Glutamatergic neuron (in vitro differentiated cells): ENCODE data around the gene LAMB4. TPM values are rescaled to one million over a fixed set of nuclear protein-coding genes. Genes with fewer than 3 reads are reported as not detected.

Experiments
- DNase-seq: peaks from one replicate; pipeline ENCODE4 v3.0.0; 2022
- H3K27ac Mint-ChIP-seq: one replicate; pipeline ENCODE4 v1.8.0; 2020; ENCODE audit warnings: mild to moderate bottlenecking, mixed read lengths, inconsistent platforms; ENCODE audit not compliant: unreplicated experiment
- H3K27me3 Mint-ChIP-seq: one replicate; pipeline ENCODE4 v1.8.0; 2020; ENCODE audit warnings: mild to moderate bottlenecking, moderate library complexity, mixed read lengths, inconsistent platforms; ENCODE audit not compliant: unreplicated experiment
- H3K36me3 Mint-ChIP-seq: one replicate; pipeline ENCODE4 v1.8.0; 2020; ENCODE audit warnings: mild to moderate bottlenecking, mixed read lengths, inconsistent platforms; ENCODE audit not compliant: unreplicated experiment
- H3K4me1 Mint-ChIP-seq: one replicate; pipeline ENCODE4 v1.8.0; 2020; ENCODE audit warnings: mild to moderate bottlenecking, low read depth, mixed read lengths, inconsistent platforms; ENCODE audit not compliant: unreplicated experiment
- H3K4me3 Mint-ChIP-seq: one replicate; pipeline ENCODE4 v1.8.0; 2020; ENCODE audit warnings: mild to moderate bottlenecking, mixed read lengths, inconsistent platforms; ENCODE audit not compliant: unreplicated experiment
- H3K9me3 Mint-ChIP-seq: one replicate; pipeline ENCODE4 v1.8.0; 2020; ENCODE audit warnings: mild to moderate bottlenecking, moderate library complexity, mixed read lengths, inconsistent platforms; ENCODE audit not compliant: unreplicated experiment
- total RNA-seq: library from RNA; stranded (reverse); fragmentation: NEBNext Ultra II Directional; extraction: Animal tissue kit (Norgen Biotek cat#: 25700); gene quantifications from one replicate; pipeline ENCODE4 v1.2.1, GENCODE V29; 2021; ENCODE audit not compliant: unreplicated experiment
- TF ChIP-seq, protein P1 (sequence below): fragments of 200-600 bp; sonication (generic); IDR thresholded peaks from one replicate; pipeline ENCODE4 v1.5.0; 2021; ENCODE audit not compliant: partially characterized antibody, unreplicated experiment

Gene LAMB4
- total RNA-seq, 1 donor from 2014 or later = not detected

DNA sequence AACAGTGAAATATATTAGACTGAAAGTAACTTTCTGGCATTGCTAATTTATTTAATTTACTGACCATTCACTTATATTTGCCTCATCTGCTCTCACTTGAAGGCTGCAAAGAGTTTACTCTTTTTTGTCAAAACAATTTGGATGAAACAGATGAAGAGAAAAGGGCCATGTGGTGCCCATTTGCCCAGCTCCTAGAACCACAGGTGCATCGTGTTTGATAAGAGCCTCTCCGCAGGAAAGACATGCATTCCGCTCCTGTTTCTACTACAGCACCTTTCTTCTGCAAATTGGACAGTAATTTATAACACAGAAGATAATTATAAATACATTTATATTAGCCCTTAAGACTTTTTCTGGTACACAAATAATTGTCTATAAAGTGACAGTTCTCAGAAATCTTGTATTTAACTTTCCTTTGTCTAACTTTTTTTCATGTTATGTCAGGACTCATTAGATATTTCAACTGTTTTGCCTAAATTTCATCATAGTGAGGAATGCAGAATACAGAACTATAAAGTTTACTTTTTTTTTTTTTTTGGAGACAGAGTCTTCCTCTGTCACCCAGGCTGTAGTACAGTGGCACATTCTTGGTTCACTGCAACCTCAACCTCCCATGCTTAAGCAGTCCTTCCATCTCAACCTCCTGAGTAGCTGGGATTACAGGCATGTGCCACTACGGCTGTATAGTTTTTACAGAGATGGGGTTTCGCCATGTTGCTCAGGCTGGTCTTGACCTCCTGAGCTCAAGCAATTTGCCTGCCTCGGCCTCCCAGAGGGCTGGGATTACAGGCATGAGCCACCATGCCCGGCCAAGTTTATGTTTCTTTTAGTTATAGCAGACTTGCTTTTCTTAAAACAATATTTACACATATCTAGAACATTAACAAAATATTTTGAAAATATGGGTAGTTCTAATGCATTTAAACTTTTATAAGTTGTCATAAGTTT is 869 bp downstream of the LAMB4 start:
- H3K27me3 Mint-ChIP-seq = no peaks in the 10 kb centered on the region
- H3K4me1 Mint-ChIP-seq = peaks cover 6% of the 10 kb centered on the region
- no peak for DNase-seq
- peaks cover 7% of the 10 kb centered on the region for H3K36me3 Mint-ChIP-seq
- peaks cover 2% of the 10 kb centered on the region for H3K9me3 Mint-ChIP-seq
- H3K4me3 Mint-ChIP-seq = no peak overlapping the region
- no peak overlapping the region for H3K27ac Mint-ChIP-seq
- TF ChIP-seq, protein P1, sequence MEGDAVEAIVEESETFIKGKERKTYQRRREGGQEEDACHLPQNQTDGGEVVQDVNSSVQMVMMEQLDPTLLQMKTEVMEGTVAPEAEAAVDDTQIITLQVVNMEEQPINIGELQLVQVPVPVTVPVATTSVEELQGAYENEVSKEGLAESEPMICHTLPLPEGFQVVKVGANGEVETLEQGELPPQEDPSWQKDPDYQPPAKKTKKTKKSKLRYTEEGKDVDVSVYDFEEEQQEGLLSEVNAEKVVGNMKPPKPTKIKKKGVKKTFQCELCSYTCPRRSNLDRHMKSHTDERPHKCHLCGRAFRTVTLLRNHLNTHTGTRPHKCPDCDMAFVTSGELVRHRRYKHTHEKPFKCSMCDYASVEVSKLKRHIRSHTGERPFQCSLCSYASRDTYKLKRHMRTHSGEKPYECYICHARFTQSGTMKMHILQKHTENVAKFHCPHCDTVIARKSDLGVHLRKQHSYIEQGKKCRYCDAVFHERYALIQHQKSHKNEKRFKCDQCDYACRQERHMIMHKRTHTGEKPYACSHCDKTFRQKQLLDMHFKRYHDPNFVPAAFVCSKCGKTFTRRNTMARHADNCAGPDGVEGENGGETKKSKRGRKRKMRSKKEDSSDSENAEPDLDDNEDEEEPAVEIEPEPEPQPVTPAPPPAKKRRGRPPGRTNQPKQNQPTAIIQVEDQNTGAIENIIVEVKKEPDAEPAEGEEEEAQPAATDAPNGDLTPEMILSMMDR = no peak

DNA sequence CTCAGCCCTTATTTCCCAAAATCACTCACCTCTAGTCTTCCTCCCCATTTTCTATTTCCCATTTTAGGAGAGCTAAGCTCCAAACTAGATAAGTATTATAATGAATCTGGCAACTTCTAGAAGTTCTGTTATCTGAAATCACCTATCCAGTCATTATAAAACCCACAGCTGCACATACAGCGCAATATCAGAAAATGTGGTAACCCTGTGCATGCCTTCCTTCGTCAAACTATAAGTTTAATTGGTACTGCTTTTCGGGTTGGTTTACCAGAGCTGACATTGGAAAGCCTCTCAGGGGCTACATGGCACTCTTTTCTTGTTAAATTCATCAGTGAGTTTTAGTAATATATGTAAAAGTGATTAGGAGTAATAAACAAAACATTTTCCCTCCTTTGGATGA is 1.6 kb downstream of the LAMB4 start:
- no peaks in the 10 kb centered on the region for H3K27me3 Mint-ChIP-seq
- peaks cover 6% of the 10 kb centered on the region for H3K4me1 Mint-ChIP-seq
- H3K27ac Mint-ChIP-seq = no peak overlapping the region
- no peak overlapping the region for H3K4me3 Mint-ChIP-seq
- H3K36me3 Mint-ChIP-seq = peaks cover 7% of the 10 kb centered on the region
- DNase-seq = no peak
- H3K9me3 Mint-ChIP-seq = peaks cover 2% of the 10 kb centered on the region
- TF ChIP-seq, protein P1 = no peak

DNA sequence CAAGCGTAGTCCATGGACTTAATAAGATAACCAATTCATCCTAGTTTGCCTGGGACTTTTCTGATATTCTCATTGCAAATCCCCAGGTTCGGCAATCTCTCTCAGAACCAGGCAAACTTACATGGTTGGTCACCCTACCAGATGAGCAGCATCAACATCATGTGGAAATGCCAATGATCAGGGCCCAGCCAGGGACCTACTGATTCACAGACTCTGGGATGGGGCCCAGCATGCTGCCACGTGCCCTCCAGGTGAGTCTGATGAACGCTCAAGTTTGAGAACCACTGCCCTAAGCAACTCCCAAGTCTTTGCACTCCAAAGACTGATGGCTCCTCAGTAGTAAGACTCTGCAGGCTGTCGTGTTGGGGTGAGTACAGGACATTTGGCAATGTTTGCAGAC is 2.7 kb downstream of the LAMB4 start:
- no peak for DNase-seq
- TF ChIP-seq, protein P1 = no peak
- peaks cover 7% of the 10 kb centered on the region for H3K36me3 Mint-ChIP-seq
- no peak overlapping the region for H3K27ac Mint-ChIP-seq
- H3K9me3 Mint-ChIP-seq = peaks cover 2% of the 10 kb centered on the region
- no peak overlapping the region for H3K4me3 Mint-ChIP-seq
- H3K4me1 Mint-ChIP-seq = peaks cover 3% of the 10 kb centered on the region
- H3K27me3 Mint-ChIP-seq = no peaks in the 10 kb centered on the region

DNA sequence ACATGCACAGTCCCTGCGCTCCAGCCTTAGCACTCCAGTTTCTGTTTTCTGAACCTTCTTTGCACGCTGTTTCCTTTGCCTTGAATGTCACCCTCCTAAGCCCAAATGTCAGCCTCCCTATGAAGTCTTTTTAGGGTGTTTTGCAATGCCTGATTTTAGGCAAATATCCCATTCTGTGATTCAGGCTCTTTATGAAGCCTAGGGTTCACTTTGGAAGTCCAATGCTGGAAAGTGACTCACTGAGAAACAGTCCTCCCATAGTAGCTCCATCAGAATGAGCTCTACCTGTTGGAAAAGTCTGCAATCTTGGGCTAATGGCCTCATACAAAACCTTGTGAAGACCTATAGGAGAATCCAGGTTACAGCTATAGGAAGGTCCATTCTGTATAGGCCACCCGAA is 5.3 kb downstream of the LAMB4 start:
- DNase-seq = no peak
- Mint-ChIP-seq H3K27ac (no peak overlapping the region), H3K4me3 (no peak overlapping the region), H3K27me3 (no peaks in the 10 kb centered on the region), H3K9me3 (peaks cover 2% of the 10 kb centered on the region), H3K4me1 (peaks cover 8% of the 10 kb centered on the region), H3K36me3 (peaks cover 7% of the 10 kb centered on the region)
- TF ChIP-seq, protein P1 = no peak

DNA sequence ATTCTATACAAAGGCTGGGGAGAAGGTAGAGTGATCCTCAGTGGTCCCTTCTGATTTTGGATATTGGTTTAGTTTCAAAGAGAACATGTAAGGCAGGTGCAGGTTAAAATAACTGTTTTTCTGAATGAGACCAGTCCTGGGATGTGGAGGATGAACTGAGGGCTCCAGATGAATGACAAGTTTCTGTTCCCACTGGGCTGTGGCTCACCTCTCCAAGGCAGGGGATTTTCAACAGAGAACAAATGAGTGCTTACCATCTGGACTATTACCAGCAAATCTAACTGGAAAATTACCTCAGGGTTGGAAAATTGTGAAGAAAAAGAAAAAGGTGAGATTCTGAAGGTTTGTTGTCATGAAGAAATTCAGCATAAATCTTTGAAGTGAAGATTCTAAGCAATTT is 8.0 kb downstream of the LAMB4 start:
- peaks cover 4% of the 10 kb centered on the region for H3K36me3 Mint-ChIP-seq
- no peak overlapping the region for H3K27ac Mint-ChIP-seq
- peaks cover 2% of the 10 kb centered on the region for H3K9me3 Mint-ChIP-seq
- H3K4me1 Mint-ChIP-seq = peaks cover 13% of the 10 kb centered on the region
- H3K4me3 Mint-ChIP-seq = no peak overlapping the region
- TF ChIP-seq, protein P1 = no peak
- DNase-seq = no peak
- no peaks in the 10 kb centered on the region for H3K27me3 Mint-ChIP-seq
